Pulmonary artery endothelial cell (primary cell): ENCODE results near the gene ADRA1B. TPM values are rescaled to one million over a fixed set of nuclear protein-coding genes. Genes with fewer than 3 reads are reported as not detected.

Experiments used
- DNase-seq: peaks from one replicate; pipeline ENCODE4 v3.0.0-alpha.2; 2011; ENCODE audit warnings: low read depth, low spot score
- total RNA-seq: library from RNA; depleted of rRNA; stranded (reverse); fragments of >200 nt; gene quantifications from 2 replicates; pipeline ENCODE4 v1.2.3, GENCODE V29; 2014

The ADRA1B gene
- total RNA-seq, 1 donor from 2014 or later = 0.07 TPM

DNA sequence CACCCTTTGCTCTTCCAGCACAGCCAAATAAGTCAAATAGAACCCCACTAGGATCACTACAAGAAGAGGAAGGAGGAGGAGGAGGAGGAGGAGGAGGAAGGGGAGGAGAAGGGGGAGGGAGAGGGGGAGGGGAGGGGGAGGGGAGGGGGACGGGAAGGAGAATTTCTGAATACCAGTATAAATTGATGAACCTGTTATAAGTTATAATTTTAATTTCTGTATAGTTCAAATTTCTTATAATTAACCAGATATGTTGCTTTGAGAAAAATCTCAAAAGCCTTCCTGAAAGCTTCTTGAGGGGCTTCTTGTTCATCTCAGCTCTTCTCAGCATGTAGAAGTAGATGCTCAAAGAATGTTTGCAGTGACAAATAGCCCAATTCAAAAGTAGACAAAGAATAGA is 15.0 kb upstream of the ADRA1B start:
- DNase-seq = no peak

DNA sequence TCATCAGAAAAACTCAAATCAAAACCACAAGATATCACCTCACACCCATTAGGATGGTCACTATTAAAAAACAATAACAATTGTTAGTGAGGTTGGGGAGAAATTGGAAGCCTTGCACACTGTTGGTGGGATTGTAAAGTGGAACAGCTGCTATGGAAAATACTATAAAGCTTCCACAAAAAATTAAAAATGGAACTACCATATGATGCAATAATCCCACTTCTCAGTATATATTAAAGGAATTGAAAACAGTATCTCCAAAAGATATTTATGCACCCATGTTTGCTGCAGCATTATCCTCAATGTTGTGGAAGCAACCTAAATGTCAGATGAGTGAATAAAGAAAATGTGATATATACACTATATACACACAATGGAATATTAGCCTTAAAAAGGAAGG is 14.5 kb upstream of the ADRA1B start:
- DNase-seq = no peak

DNA sequence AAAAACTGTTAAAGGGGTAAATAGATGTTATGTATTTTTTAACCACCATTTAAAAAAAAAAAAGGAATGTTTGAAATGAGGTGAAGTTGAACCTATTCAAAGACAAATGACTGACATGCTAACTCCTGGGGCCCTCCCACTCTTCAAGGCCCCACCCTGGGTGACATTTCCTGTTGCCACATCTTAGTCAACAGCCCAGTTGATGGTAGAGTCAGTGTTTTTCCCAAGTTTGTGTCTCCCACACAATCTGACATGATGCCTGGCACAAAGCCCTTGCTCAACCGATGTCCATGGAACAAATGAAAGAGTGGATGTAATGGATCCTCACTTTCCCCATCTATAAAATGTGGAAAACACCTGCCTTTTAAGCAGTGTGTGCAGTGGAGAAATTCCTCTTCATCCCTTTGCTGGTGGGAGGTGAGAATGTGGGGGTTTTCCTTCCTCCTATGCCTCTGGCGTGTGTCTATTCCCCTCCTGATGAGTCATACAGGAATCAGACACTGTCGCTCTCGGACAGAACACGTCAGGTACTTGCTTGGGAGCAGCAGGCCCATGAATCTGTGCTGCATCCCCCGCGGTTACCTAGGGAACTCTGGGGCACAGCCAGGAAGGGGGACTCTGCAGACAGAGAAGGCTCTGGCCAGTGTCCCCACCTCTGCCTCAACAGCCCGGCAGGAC is 13.7 kb upstream of the ADRA1B start:
- no peak for DNase-seq

DNA sequence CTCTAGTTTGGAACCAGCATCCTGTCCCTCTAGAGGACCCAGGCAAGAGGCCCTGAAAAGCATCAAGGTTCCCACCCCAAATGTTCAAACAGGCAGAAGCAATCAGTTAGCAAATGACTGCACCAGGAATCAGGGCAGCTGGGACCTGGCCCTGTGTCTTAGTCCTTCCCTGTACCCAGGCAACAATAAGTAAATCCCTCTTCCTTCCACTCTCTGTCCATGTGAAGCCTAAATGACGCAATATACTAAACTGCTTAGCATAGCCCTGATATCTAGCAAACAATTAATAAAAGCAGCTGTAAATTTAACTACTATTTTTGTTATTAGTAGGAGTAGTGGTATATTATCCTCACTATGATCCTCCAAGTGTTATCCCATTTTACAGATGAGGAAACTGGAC is 13.2 kb upstream of the ADRA1B start:
- DNase-seq = no peak

DNA sequence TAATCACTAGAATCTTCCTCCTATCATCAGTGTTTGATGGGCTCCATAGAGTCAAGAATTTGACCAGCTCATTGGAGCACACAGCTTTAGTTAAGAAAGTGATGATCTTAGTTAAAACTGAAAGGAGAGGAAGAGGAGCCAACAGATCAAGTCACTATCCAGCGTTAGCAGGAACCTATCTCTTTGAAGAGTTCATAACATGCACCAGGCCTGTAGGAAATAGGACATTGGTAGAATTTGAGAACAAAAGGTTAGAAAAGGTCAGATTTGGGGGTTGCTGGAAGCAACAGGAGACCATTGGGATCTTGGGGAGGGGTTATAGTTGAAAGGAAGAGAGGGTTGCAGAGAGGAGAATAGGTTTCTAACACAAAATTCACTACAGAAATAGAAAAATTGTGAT is 11.4 kb upstream of the ADRA1B start:
- no peak for DNase-seq

DNA sequence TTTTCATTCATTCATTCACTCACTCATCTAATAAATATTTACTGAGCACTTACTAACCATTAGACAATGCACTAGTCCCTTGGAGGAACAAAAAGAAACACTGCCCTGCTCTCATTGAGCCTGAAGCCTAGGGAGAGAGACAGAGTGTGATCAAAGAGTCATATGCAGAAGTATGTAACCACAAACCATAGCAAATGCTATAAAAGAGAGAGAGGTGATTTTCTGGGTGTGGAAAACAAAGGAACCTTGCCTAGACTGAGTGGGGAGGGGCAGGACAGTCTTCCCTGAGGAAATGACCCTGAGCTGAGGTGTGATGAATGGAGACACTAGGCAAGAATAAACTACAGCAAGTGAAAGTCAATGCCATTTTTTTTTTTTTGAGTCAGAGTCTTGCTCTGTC is 10.8 kb upstream of the ADRA1B start:
- no peak for DNase-seq

DNA sequence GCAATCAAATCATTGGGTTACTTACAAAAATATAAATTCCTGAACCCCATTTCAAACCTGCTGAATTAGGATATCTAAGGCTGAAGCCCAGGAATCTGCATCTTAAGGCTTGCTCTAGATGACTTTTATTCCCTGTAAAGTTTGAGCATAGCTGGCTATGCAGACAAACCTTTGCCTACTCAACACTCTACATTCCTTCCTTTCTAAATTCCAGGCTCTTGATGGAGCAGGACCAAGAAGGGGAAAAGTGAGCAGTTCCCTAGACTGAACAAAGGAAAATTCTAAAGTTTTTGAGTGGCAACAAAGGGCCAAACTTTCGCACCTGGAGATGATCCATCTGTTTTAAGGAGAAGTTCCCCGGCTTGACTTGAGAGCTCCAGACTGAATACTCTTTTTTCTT is 9.8 kb upstream of the ADRA1B start:
- DNase-seq = no peak

DNA sequence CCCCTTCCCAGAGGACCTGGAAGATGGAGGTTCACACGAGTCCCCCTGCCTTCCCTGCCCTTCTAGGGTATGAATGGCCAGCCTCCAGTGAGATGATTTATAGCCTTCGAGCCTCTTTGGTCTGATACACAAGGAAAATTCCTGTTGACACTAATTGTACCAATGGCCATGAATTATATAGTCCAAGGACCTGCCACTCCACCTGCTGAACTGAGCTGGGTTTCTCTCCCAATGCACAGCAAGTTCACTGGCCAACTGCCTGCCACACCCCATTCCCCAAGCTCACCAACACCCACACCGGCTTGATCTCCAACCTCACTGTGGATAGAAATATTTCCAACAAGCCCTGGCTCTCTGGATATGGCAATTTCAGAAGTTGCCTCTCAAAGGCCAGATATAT is 9.3 kb upstream of the ADRA1B start:
- no peak for DNase-seq

DNA sequence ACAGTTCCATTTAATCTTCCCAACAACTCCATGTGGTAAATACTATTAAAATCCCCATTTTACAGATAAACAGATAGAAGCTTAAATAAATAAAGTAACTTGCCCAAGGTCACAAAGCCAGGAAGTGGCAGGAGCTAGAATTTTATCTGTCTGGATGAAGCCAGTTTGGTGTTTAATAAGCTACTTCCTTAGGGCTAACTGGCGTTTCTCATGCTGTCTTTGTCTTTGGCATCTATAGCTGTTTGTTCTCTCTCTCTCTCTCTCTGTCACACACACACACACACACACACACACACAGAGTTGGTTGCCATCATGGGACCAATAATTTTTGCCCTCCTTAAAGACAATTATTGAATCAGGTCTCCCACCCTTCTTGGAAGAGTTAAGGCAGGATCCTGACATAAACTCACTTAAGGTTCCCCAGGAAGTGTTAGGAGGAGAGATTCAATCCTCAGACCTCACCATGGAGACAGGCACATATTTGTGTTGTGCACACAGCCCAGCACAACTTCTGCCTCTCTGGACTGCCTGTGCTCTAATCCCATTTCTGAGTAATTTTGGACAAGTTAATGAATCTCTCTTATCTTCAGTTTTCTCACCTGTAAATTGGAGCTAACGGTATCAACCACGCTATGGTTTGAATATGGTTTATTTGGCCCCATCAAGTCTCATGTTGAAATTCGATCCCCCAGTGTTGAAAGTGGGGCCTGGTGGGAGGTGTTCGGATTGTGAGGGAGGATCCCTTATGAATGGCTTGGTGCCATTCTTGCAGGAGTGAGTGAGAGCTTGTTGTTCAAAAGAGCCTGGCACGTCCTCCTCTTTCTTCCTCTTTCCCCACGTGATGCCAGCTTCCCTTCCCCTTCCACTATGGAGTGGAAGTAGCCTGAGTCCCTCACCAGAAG is 8.3 kb upstream of the ADRA1B start:
- no peak for DNase-seq

DNA sequence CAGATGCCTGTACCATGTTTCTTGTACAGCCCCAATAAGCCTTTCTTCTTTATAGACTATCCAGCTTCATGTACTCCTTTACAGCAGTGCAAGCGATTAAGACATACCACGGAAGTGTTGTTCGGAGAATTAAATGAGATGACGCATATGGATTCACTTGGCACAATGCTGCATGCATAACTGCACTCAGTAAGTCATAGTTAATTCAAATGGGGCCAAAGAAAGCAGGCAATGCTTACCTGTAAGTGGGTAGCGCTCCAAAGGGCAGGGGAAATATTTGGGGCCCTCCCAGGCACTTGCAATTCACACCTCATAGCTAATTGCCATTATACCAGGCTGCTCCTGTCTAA is 7.7 kb upstream of the ADRA1B start:
- DNase-seq = no peak

DNA sequence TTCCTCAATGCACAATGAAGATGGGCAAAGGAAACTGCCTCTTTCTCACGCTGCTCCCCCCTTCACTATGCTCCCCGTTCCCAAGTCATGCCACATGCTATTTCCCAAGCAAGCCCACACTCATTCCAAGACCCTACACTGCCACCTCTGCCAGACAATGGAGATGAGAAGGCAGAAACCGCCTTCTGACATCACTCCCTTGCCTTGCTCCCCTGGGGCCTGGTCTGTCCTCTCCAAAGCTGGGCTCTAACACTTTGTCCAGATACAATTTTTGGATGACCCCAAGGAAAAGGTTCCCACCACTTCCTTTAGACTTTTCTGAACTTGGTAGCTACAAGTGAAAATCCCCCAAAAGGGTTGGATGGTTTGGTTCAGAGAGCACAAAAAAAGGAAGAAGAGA is 7.2 kb upstream of the ADRA1B start:
- DNase-seq = no peak

DNA sequence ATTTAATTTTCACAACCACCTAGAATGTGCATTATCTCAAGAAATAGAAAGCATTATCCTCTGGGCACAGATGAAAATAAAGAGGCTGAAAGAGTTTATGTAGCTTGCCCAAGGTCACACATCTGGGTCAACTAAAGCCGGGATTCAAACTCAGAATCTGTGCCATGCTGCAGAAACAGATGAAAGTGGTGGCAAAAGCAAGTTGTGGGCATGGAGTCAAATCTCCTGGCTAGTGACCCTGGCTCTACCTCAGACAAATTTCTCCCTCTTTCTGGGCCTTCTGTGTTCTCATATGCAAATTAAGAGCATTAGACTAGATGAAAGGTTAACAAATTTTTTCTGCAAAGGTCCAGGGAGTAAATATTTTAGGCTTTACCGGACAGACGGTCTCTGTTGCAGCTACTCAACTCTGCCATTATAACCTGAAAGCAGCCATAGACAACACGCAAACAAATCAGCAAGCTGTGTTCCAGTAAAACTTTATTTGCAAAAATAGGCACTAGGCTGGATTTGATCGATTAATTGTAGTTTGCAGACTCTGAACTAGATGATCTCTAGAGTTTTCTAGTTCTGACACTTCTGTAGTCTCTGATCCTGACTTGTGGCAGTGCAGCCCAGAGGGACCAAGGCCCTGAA is 6.0 kb upstream of the ADRA1B start:
- DNase-seq = no peak

DNA sequence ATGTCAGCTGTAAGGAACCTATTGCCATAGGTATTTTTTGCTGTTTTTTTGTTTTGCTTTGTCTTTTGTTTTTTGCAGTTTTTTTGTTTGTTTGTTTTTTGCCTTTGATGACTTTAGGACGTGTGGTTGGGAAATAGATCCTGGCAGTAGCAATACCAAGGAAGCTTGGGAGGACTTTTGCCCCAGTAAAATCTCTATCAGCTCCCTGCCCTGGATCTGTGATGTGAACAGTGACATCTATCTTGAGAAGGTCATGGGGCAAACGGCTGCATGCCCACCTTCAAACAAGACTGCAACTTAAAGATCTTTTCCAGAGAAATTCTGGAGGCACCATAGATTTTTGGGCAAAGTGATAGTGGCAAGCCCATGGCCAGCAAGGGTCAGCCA is 5.4 kb upstream of the ADRA1B start:
- DNase-seq = no peak

DNA sequence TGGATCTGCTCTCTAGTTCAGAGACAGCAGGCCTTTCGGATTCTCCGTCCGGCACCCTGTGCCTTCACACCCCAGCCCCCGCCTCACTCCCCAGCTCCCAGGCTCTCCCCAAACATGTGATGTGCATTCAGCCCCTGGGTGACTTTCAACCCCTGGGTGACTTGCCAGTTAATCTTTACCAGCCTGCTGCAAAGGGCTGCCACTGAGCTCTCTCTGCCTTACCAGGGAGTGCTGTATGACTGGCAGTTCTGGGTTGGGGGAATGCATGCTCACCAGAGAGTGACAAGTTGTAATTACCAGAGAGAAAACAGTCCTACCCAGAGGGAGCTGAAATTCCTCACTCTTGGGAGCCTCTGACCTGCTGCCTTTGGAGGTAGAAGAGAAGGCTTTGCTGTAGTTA is 4.9 kb upstream of the ADRA1B start:
- DNase-seq = no peak

DNA sequence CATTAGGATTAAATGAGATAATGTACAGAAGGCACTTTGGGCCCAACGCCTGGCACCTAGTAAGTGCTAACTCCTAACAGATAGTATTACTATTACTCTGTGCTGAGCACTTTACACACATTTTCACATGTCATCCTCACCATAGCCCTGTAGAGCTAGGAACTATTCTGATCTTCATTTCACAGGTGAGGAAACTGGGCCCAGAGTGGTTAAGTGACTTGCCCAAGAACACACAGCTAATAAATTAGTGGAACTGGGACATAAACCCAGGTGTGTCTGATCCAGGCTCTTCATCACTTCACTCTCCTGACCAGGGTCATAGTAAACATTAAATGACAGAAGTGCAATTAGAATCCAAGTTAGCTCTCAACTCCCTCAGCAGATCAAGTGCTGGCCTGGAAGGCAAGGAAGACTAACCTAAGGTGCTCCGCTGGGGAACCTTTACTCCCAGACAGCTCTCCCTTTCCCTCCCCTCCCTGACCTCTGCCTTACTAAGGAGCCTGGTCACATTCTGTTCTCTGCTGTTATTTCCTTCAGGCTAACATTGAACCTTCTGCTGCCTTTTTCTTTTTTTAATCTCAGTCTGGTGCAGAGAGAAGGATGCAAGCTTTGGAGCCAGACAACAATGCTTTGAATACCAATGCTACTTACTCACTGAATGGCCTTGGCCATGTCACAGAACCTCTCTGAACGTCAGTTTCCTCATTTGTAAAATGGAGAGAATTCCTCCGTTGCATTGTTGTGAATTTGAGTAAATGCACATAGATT is 4.1 kb upstream of the ADRA1B start:
- peak; percentile 72 for DNase-seq

DNA sequence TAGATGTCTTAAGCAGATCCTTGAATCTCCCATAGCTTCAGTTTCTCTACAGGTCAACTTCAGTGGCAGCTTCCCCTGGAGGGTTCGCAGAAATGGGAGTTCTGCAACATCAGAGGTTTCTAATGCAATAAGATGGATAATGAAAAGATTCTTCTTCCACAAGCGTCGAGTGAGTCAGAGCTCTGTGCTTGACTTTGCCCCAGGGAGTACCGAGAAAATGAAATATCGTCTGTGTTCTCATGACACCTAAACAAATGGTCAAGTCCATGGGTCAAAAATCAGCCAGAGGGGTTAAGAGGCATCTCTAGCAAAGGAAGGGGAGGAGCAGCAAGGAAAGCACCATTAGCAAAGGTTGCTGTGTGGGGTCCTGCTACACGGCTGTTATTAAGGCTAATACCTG is 3.2 kb upstream of the ADRA1B start:
- DNase-seq = no peak

DNA sequence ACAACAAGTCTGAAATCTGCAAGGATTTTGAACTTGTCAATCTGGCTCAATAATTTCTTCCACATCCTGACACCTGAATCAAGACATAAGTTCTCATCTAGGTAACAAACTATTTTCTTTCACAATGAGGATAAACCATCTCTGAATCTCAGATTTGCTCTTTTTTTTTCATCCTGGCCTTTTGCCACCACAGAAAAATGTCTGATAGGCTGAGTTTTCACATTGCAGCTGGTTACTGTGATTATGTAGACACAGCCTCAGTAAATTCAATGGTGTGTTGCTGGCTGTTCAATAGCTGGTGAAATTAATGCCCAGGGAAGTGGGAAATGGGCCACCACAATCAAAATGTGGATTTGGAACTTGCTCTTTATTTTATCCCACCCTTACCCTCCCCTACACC is 2.8 kb upstream of the ADRA1B start:
- no peak for DNase-seq

DNA sequence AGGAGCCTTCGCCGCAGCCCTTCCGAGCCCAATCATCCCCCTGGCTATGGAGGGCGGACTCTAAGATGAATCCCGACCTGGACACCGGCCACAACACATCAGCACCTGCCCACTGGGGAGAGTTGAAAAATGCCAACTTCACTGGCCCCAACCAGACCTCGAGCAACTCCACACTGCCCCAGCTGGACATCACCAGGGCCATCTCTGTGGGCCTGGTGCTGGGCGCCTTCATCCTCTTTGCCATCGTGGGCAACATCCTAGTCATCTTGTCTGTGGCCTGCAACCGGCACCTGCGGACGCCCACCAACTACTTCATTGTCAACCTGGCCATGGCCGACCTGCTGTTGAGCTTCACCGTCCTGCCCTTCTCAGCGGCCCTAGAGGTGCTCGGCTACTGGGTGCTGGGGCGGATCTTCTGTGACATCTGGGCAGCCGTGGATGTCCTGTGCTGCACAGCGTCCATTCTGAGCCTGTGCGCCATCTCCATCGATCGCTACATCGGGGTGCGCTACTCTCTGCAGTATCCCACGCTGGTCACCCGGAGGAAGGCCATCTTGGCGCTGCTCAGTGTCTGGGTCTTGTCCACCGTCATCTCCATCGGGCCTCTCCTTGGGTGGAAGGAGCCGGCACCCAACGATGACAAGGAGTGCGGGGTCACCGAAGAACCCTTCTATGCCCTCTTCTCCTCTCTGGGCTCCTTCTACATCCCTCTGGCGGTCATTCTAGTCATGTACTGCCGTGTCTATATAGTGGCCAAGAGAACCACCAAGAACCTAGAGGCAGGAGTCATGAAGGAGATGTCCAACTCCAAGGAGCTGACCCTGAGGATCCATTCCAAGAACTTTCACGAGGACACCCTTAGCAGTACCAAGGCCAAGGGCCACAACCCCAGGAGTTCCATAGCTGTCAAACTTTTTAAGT is 819 bp downstream of the ADRA1B start:
- no peak for DNase-seq

DNA sequence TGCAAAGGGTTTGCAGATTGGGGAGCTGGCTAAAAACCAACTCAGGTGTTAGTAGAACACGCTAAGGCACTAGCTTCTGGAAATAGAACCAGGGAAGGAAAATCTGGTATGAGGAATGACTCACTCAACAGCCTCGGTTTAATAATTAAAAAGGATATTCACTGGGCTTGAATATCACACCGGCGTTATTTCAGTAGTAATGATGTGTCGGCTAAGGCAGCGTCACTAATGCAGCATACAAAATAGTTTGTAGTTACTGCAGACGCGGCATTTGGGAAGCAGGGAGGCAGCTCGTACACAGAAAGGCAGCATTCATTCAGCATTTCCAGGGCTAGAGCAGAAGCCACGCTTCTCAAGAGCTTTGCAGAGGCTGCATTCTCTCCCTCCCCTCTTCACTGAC is 1.7 kb downstream of the ADRA1B start:
- no peak for DNase-seq

DNA sequence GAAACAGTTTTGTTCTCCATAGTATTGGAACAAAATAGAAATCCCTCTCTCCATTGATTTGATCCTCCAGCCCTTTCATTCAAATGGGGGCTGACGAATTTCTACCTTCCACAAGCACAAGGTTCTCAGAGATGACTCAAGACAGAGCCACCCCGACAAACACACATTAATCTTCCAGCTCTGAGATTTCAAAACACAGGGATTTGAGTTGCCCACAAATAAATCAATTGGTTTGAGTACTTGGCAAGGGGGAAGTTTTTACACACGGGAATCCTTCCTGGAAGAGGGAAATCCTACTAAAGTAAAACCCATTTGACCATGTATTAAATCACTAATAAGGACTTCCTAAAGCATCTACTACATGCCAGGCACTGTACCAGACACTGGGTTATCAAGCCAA is 5.4 kb downstream of the ADRA1B start:
- DNase-seq = no peak

DNA sequence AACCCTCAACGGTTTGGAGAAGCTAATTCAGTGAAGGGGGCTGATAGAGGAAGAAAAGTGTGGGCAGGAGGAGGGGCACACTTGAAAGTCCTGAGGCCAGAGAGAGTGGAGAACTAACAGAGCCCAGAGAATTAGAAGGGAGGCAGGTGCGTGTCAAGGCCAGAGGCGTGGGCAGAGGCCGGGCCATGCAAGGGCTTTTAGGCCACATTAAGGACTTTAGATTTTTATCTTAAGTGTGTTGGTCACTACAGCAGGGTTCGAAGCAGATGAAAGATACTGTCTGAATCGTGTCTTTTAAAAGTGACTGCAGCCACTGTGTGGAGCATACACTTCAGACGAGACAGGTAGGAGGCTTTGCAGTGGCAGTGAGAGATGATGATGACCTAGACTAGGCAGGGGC is 6.7 kb downstream of the ADRA1B start:
- DNase-seq = no peak
